Neural crest cell (in vitro differentiated cells): Measurements from ENCODE around the gene SLX9. TPM values are rescaled to one million over a fixed set of nuclear protein-coding genes. Genes with fewer than 3 reads are reported as not detected.

Experiments used
- DNase-seq: peaks from one replicate; pipeline ENCODE4 v3.0.0; 2021; ENCODE audit warnings: low read depth, mixed read lengths, low spot score
- H3K27ac Mint-ChIP-seq: one replicate; pipeline ENCODE4 v1.8.0; 2021; ENCODE audit warnings: mild to moderate bottlenecking, mixed read lengths; ENCODE audit not compliant: unreplicated experiment
- H3K27me3 Mint-ChIP-seq: 2 replicates; pipeline ENCODE4 v1.8.0; 2021; ENCODE audit warnings: low read depth, mild to moderate bottlenecking, mixed read lengths
- H3K36me3 Mint-ChIP-seq: 2 replicates; pipeline ENCODE4 v1.8.0; 2021; ENCODE audit warnings: low read depth, mild to moderate bottlenecking, mixed read lengths
- H3K4me1 Mint-ChIP-seq: 2 replicates; pipeline ENCODE4 v1.8.0; 2021; ENCODE audit warnings: mixed read lengths
- H3K4me3 Mint-ChIP-seq: one replicate; pipeline ENCODE4 v1.8.0; 2021; ENCODE audit warnings: mild to moderate bottlenecking, mixed read lengths
- H3K9me3 Mint-ChIP-seq: 2 replicates; pipeline ENCODE4 v1.8.0; 2021; ENCODE audit warnings: mixed read lengths
- total RNA-seq: library from RNA; stranded (reverse); gene quantifications from 2 replicates; pipeline ENCODE4 v1.2.1, GENCODE V29; 2021
- TF ChIP-seq, protein P1 (sequence below): fragments of 200-600 bp; sonication (generic); conservative IDR thresholded peaks from 2 replicates; pipeline ENCODE4 v1.5.0; 2021; ENCODE audit warnings: antibody characterized with exemption, mild to moderate bottlenecking

The SLX9 gene
- total RNA-seq, 1 donor from 2014 or later: 42.3 TPM

- Mint-ChIP-seq H3K9me3 (no peaks in the 10 kb centered on the region), H3K27ac (no peak overlapping the region), H3K36me3 (no peaks in the 10 kb centered on the region), H3K27me3 (peaks cover 23% of the 10 kb centered on the region), H3K4me1 (peaks cover 7% of the 10 kb centered on the region), H3K4me3 (no peak overlapping the region)
- no peak for DNase-seq
- TF ChIP-seq, protein P1, sequence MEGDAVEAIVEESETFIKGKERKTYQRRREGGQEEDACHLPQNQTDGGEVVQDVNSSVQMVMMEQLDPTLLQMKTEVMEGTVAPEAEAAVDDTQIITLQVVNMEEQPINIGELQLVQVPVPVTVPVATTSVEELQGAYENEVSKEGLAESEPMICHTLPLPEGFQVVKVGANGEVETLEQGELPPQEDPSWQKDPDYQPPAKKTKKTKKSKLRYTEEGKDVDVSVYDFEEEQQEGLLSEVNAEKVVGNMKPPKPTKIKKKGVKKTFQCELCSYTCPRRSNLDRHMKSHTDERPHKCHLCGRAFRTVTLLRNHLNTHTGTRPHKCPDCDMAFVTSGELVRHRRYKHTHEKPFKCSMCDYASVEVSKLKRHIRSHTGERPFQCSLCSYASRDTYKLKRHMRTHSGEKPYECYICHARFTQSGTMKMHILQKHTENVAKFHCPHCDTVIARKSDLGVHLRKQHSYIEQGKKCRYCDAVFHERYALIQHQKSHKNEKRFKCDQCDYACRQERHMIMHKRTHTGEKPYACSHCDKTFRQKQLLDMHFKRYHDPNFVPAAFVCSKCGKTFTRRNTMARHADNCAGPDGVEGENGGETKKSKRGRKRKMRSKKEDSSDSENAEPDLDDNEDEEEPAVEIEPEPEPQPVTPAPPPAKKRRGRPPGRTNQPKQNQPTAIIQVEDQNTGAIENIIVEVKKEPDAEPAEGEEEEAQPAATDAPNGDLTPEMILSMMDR: no peak
Measured at GRCh38 chr21:44914176-44914874, 25.5 kb upstream of the SLX9 start.

GRCh38 chr21:44916965-44917364, 22.9 kb upstream of the SLX9 start:
- H3K27me3 Mint-ChIP-seq: peaks cover 41% of the 10 kb centered on the region
- no peaks in the 10 kb centered on the region for H3K9me3 Mint-ChIP-seq
- TF ChIP-seq, protein P1: no peak
- DNase-seq: no peak
- H3K27ac Mint-ChIP-seq: no peak overlapping the region
- peaks cover 11% of the 10 kb centered on the region for H3K4me1 Mint-ChIP-seq
- H3K36me3 Mint-ChIP-seq: no peaks in the 10 kb centered on the region
- H3K4me3 Mint-ChIP-seq: no peak overlapping the region

DNA sequence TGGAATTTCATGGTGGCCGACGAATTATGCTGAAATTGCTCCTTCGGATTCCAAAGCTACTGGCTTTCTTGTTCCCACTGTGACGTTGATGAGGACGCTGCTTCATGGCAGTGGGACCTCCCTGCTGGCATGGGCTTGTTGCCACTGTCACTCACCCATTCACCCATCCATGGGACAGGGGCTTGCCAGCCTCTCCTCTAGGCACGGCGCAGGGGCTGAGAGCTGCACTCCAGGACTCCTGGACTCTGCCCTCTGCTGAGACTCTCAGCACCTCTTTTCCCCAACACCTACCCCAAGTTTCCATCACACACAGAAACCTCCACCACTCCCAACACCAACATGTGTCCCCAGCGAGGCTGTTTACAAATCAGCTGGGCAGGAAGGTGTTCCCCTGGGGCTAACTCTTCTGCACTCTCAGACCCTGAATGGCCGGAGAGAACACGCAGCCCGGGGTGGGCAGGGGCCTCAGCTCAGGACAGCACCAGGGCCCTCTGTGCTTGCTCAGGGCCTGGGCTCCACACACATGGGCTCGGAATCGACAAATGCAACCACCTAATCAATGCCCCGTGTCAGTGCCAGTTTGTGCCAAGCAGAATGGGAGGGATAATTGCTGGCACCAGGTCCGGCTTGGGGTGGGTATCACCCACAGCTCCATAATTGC, 22.3 kb upstream of the SLX9 start:
- no peaks in the 10 kb centered on the region for H3K36me3 Mint-ChIP-seq
- H3K9me3 Mint-ChIP-seq: no peaks in the 10 kb centered on the region
- TF ChIP-seq, protein P1: no peak
- H3K4me1 Mint-ChIP-seq: peaks cover 11% of the 10 kb centered on the region
- no peak for DNase-seq
- H3K4me3 Mint-ChIP-seq: no peak overlapping the region
- peaks cover 42% of the 10 kb centered on the region for H3K27me3 Mint-ChIP-seq
- no peak overlapping the region for H3K27ac Mint-ChIP-seq

DNA sequence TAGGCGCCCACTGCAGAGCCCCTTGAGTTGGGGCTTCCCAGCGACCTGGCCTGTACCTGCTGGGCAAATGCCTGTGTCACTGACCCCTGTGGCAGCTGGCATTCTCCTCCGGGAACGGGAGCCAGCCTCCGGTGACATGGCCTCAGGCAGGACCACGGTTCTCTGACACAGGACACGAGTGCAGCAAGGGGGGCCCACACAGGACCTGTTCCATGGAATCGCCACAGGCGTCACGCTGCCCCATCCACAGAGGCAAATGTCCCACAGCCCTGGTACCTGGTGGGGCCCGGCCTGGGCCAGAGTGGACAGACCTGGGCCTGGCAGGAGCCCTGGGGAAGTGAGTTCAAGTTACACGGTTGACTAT, 21.7 kb upstream of the SLX9 start:
- Mint-ChIP-seq H3K4me1 (peaks cover 11% of the 10 kb centered on the region), H3K9me3 (no peaks in the 10 kb centered on the region), H3K27ac (no peak overlapping the region), H3K27me3 (peaks cover 45% of the 10 kb centered on the region), H3K36me3 (no peaks in the 10 kb centered on the region), H3K4me3 (no peak overlapping the region)
- TF ChIP-seq, protein P1: no peak
- no peak for DNase-seq

GRCh38 chr21:44918581-44919033, 21.2 kb upstream of the SLX9 start:
- Mint-ChIP-seq H3K4me3 (no peak overlapping the region), H3K4me1 (peaks cover 11% of the 10 kb centered on the region), H3K27ac (no peak overlapping the region), H3K27me3 (peaks cover 45% of the 10 kb centered on the region), H3K9me3 (no peaks in the 10 kb centered on the region), H3K36me3 (no peaks in the 10 kb centered on the region)
- no peak for DNase-seq
- TF ChIP-seq, protein P1: no peak
